Upper lobe of left lung (tissue), 6 donors: ENCODE results near the gene BTBD9. TPM values are rescaled to one million over a fixed set of nuclear protein-coding genes. Genes with fewer than 3 reads are reported as not detected.

Source experiments
- ATAC-seq, 2 donors: fragments of 200-7000 bp; cut with Tn5 transposase; one replicate each; pipeline ENCODE4 v1.9.1; 2022; ENCODE audit warnings: mild to moderate bottlenecking in 2 of 2, moderate library complexity in 2 of 2; ENCODE audit not compliant: low FRiP score in 2 of 2
- DNase-seq, 2 donors: peaks; one replicate each; pipeline ENCODE4 v3.0.0-alpha.2; 2019 to 2020
- H3K27ac ChIP-seq, 4 donors: fragments of 200-600 bp; sonication (generic); one replicate each; pipeline ENCODE4 v1.5.1; 2016 to 2019
- H3K27me3 ChIP-seq, 4 donors: fragments of 200-600 bp; sonication (generic); one replicate each; pipeline ENCODE4 v1.5.1; 2017 to 2019
- H3K36me3 ChIP-seq, 4 donors: fragments of 200-600 bp; sonication (generic); one replicate each; pipeline ENCODE4 v1.5.1; 2016 to 2019
- H3K4me1 ChIP-seq, 4 donors: fragments of 200-600 bp; sonication (generic); one replicate each; pipeline ENCODE4 v1.5.1; 2018 to 2019
- H3K4me3 ChIP-seq, 4 donors: fragments of 200-600 bp; sonication (generic); one replicate each; pipeline ENCODE4 v1.5.1; 2017 to 2019; ENCODE audit warnings: mild to moderate bottlenecking in 2 of 4, moderate library complexity in 1 of 4
- H3K9me3 ChIP-seq, 4 donors: fragments of 200-600 bp; sonication (generic); one replicate each; pipeline ENCODE4 v1.5.1; 2018 to 2019
- CTCF ChIP-seq, 6 experiments: fragments of 450-650 bp in 4 of 6; fragments of 200-600 bp in 2 of 6; sonication (generic) in 2 of 6; IDR thresholded peaks; one replicate each; pipeline ENCODE4 v1.5.1; 2016 to 2019; ENCODE audit warnings: antibody characterized with exemption in 6 of 6
- EP300 ChIP-seq, 4 donors: sonication (generic); formaldehyde crosslinking; IDR thresholded peaks; one replicate each; pipeline ENCODE4 v1.5.1; 2017; ENCODE audit warnings: antibody characterized with exemption in 4 of 4, control low read depth in 2 of 4
- POLR2A ChIP-seq, 4 donors: fragments of 450-650 bp; IDR thresholded peaks; one replicate each; pipeline ENCODE4 v1.5.1; 2016 to 2017; ENCODE audit warnings: antibody characterized with exemption in 4 of 4, mild to moderate bottlenecking in 2 of 4
- POLR2AphosphoS5 ChIP-seq, 2 donors: sonication (generic); formaldehyde crosslinking; IDR thresholded peaks; one replicate each; pipeline ENCODE4 v1.5.1; 2017; ENCODE audit warnings: antibody characterized with exemption in 2 of 2
- WGBS, 2 donors: methylation state at CpG; one replicate each; pipeline ENCODE4 v1.1.5; 2017 to 2018; 5-methylcytosine and 5-hydroxymethylcytosine counted together
- total RNA-seq, 6 donors: library from RNA; depleted of rRNA in 4 of 6; stranded (reverse); fragments of >200 nt in 4 of 6; gene quantifications; one replicate each; pipeline versions ENCODE4 v1.1.0 to v1.2.1, GENCODE V29; 2016 to 2021
- donor health status: DM: no; HTN: no; CAD: no; lungs with moderate emphysema.
- donor health status: DM: no; HTN: yes; CAD: no; lungs with severe emphysema.

The BTBD9 gene
- total RNA-seq, 6 donors from 2014 or later = 18.2 to 60.8 (median 44.9) TPM

- 87 to 91% methylated on average over 6 of the region's 6 CpGs for WGBS, 2 donors
These were observed 135.6 kb downstream of the BTBD9 start for GRCh38 chr6:38503960-38504682.

GRCh38 chr6:38503032-38503773 lies 136.5 kb downstream of the BTBD9 start:
- DNase-seq = no peak
- Histone ChIP-seq H3K9me3 (no peaks in the 10 kb centered on the region), H3K36me3 (no peaks in the 10 kb centered on the region), H3K4me3 (no peak overlapping the region), H3K27me3 (no peaks in the 10 kb centered on the region), H3K4me1 (peaks cover 0 to 10% (median 1%) of the 10 kb centered on the region in 4 donors), H3K27ac (no peak overlapping the region)
- no peak for ATAC-seq
- 88 to 89% methylated on average over 5 of the region's 5 CpGs for WGBS, 2 donors
- TF ChIP-seq POLR2AphosphoS5 (IDR thresholded peaks at IDR 0.05) = no peak
- TF ChIP-seq EP300 (IDR thresholded peaks at IDR 0.05) = no peak
- no peak for TF ChIP-seq POLR2A (IDR thresholded peaks at IDR 0.05)
- TF ChIP-seq CTCF (IDR thresholded peaks at IDR 0.05) = no peak

More at GRCh38 chr6:38503960-38504682, 135.6 kb downstream of the BTBD9 start:
- no peak for TF ChIP-seq POLR2A (IDR thresholded peaks at IDR 0.05)
- no peak for TF ChIP-seq POLR2AphosphoS5 (IDR thresholded peaks at IDR 0.05)
- TF ChIP-seq EP300 (IDR thresholded peaks at IDR 0.05) = no peak
- H3K4me1 ChIP-seq = peaks cover 0 to 19% (median 8%) of the 10 kb centered on the region in 4 donors
- ATAC-seq (no peak), DNase-seq (no peak)
- H3K27me3 ChIP-seq = no peaks in the 10 kb centered on the region
- no peaks in the 10 kb centered on the region for H3K36me3 ChIP-seq
- no peak overlapping the region for H3K27ac ChIP-seq
- H3K9me3 ChIP-seq = no peaks in the 10 kb centered on the region
- H3K4me3 ChIP-seq = no peak overlapping the region

- H3K36me3 ChIP-seq = no peaks in the 10 kb centered on the region
- TF ChIP-seq CTCF (IDR thresholded peaks at IDR 0.05) = no peak
- TF ChIP-seq POLR2AphosphoS5 (IDR thresholded peaks at IDR 0.05) = no peak
- TF ChIP-seq EP300 (IDR thresholded peaks at IDR 0.05) = no peak
- TF ChIP-seq POLR2A (IDR thresholded peaks at IDR 0.05) = no peak
- H3K9me3 ChIP-seq = no peaks in the 10 kb centered on the region
- no peak overlapping the region for H3K4me3 ChIP-seq
- WGBS, 2 donors = 87 to 91% methylated on average over 4 of the region's 4 CpGs
- H3K27ac ChIP-seq = no peak overlapping the region
- ATAC-seq (no peak), DNase-seq (no peak)
- peaks cover 0 to 7% (median 0%) of the 10 kb centered on the region in 4 donors for H3K4me1 ChIP-seq
- H3K27me3 ChIP-seq = no peaks in the 10 kb centered on the region
These were observed 137.3 kb downstream of the BTBD9 start for GRCh38 chr6:38502423-38502822.

- ATAC-seq = no peak
These were observed 137.8 kb downstream of the BTBD9 start for GRCh38 chr6:38501931-38502330.

More at GRCh38 chr6:38501931-38502330, 137.8 kb downstream of the BTBD9 start:
- no peak for TF ChIP-seq POLR2AphosphoS5 (IDR thresholded peaks at IDR 0.05)
- TF ChIP-seq POLR2A (IDR thresholded peaks at IDR 0.05) = no peak
- TF ChIP-seq EP300 (IDR thresholded peaks at IDR 0.05) = no peak
- no peak for TF ChIP-seq CTCF (IDR thresholded peaks at IDR 0.05)
- 38 to 100% methylated on average over 1 of the region's 1 CpG for WGBS, 2 donors
- no peaks in the 10 kb centered on the region for H3K27me3 ChIP-seq
- no peak for DNase-seq
- no peak overlapping the region for H3K4me3 ChIP-seq
- H3K27ac ChIP-seq = no peak overlapping the region
- no peaks in the 10 kb centered on the region for H3K36me3 ChIP-seq
- peaks cover 0 to 4% (median 0%) of the 10 kb centered on the region in 4 donors for H3K4me1 ChIP-seq
- H3K9me3 ChIP-seq = no peaks in the 10 kb centered on the region
